Stomach smooth muscle (tissue), 2 donors: Measurements from ENCODE around the gene EGFR.

Experiments used
- H3K27ac ChIP-seq: one replicate; pipeline ENCODE4 v1.7.0; 2013; ENCODE audit warnings: mild to moderate bottlenecking, low read length, inconsistent platforms
- H3K27me3 ChIP-seq, 2 donors: one replicate each; pipeline ENCODE4 v1.7.0; 2013; ENCODE audit warnings: low read length in 2 of 2; ENCODE audit not compliant: insufficient read depth in 2 of 2, control insufficient read depth in 1 of 2
- H3K36me3 ChIP-seq, 2 donors: one replicate each; pipeline ENCODE4 v1.7.0; 2013; ENCODE audit warnings: low read length in 2 of 2; ENCODE audit not compliant: control insufficient read depth in 2 of 2, insufficient read depth in 2 of 2
- H3K4me1 ChIP-seq: one replicate; pipeline ENCODE4 v1.7.0; 2013; ENCODE audit warnings: low read length; ENCODE audit not compliant: control insufficient read depth, insufficient read depth
- H3K4me3 ChIP-seq, 2 donors: one replicate each; pipeline ENCODE4 v1.7.0; 2013; ENCODE audit warnings: low read length in 2 of 2
- H3K9ac ChIP-seq, 2 donors: one replicate each; pipeline ENCODE4 v1.7.0; 2013; ENCODE audit warnings: low read length in 2 of 2, mild to moderate bottlenecking in 1 of 2
- H3K9me3 ChIP-seq, 2 donors: one replicate each; pipeline ENCODE4 v1.7.0; 2013; ENCODE audit warnings: low read length in 2 of 2; ENCODE audit not compliant: control insufficient read depth in 2 of 2
- donor health status: healthy.
- donor health status: Pancreatic carcinoma.

EGFR gene

DNA sequence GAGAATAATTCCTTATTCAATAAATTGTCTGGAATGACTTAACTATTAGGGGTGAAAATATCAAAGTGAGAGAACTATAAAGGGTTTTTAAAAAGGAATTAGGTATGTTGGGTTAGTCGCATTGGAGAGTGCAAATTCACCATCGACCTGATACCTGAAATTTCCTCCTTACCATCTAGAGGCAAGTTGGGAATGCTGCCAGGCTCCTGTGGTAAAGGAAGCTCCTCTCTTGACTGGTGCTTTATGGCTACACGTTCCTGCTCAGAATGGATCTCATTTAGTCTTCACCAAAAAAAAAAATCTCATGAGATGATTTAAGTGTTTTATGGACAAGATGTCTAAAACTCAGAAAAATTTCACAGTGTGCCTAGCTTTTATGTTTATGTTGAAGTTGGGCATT, 129.8 kb downstream of the EGFR start:
- peaks cover 47 to 62% of the 10 kb centered on the region in 2 donors for H3K36me3 ChIP-seq
- H3K27ac ChIP-seq, result no peak overlapping the region
- peaks cover 3% of the 10 kb centered on the region for H3K4me1 ChIP-seq

DNA sequence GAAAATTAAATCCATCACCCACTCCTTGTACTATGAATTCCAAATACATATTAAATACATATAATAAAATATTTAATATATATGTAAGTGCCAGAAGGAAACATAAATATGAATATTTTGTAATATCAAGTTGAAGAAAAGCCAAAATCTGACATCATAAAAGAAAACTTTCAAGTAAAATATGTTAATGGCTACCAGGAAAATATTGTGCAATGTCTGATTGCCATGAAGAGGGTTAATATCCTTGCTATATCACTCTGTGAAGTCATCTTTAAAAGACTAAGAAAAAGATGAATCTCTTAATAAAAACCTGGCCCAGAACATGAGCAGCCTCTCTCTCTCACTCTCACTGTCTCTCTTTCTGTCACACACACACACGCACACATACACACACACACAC, 130.2 kb downstream of the EGFR start:
- Histone ChIP-seq H3K36me3 (peaks cover 50 to 62% of the 10 kb centered on the region in 2 donors), H3K9me3 (no peaks in the 10 kb centered on the region), H3K27me3 (no peaks in the 10 kb centered on the region), H3K9ac (no peak overlapping the region), H3K27ac (no peak overlapping the region), H3K4me1 (peaks cover 3% of the 10 kb centered on the region), H3K4me3 (no peak overlapping the region)

More for the DNA sequence above, 129.8 kb downstream of the EGFR start:
- Histone ChIP-seq H3K4me3 (no peak overlapping the region), H3K27me3 (no peaks in the 10 kb centered on the region), H3K9ac (no peak overlapping the region), H3K9me3 (no peaks in the 10 kb centered on the region)

DNA sequence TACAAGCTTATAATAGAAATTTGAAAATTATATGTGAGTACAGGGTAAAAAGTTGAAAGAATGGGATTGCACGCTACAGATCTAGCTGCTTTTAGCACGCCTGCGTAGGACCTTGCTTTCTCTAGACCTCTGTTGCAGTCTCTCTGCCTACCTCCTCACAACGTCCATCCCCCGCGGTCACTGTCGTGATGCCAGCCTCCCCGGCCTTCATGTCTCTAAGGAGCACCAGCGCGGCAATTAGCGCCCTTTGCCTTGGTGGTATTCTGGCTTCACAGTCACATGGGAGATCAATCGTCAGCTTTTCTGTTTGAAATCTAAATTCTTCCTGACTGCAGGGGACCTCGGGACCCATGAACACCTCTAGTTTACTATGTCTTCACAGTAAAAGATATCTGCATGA, 131.3 kb downstream of the EGFR start:
- peaks cover 3% of the 10 kb centered on the region for H3K4me1 ChIP-seq
- no peak overlapping the region for H3K4me3 ChIP-seq
- H3K9ac ChIP-seq, result no peak overlapping the region
- H3K27ac ChIP-seq, result no peak overlapping the region
- peaks cover 53 to 63% of the 10 kb centered on the region in 2 donors for H3K36me3 ChIP-seq
- H3K27me3 ChIP-seq, result no peaks in the 10 kb centered on the region
- no peaks in the 10 kb centered on the region for H3K9me3 ChIP-seq

DNA sequence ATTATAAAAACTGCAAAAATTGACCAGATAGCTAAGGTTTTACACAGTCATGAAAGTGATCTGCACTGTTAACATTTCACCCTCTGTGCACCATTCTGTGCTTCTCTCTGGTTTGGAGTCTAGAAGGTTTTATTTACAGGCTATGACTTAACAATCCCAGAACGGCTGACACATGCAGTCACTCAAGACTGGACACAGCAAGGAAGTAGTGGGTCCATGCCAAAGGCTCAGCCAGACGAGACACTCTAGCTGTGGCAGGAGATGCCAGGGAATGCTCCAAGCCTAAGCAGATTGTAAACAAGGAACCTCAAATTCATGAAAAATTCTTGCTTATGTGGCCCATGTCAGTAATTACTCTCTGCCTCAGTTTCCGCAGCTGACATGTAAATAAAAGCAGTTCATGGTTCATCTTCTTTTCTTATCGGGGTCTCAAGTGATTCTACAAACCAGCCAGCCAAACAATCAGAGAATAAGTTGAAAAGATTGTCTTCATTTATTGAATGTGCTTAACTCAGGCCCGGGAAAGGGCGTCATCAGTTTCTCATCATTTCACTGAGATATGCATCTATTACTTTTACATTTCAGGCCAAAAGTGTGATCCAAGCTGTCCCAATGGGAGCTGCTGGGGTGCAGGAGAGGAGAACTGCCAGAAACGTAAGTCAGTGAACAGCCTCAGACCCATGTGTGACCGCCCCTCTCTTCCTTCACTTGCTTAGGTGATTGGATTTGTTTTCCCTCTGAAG, 132.1 kb downstream of the EGFR start:
- H3K36me3 ChIP-seq, result peaks cover 52 to 62% of the 10 kb centered on the region in 2 donors
- H3K4me1 ChIP-seq, result peaks cover 3% of the 10 kb centered on the region
- H3K27ac ChIP-seq, result no peak overlapping the region
- no peaks in the 10 kb centered on the region for H3K27me3 ChIP-seq
- H3K9me3 ChIP-seq, result no peaks in the 10 kb centered on the region
- no peak overlapping the region for H3K9ac ChIP-seq
- H3K4me3 ChIP-seq, result no peak overlapping the region

DNA sequence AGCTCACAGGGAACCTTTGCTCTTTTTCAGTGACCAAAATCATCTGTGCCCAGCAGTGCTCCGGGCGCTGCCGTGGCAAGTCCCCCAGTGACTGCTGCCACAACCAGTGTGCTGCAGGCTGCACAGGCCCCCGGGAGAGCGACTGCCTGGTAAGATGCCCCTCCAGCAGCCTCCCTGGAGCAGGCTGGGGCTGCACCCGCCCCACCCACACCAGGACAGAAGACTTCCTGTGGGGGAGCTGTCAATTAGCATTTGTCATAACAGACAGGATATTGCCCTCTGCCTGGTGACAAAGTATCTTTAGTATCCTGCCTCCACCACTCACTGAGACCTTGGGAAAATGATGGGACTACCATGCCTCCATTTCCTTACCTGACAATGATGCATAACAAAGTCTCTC, 133.7 kb downstream of the EGFR start:
- Histone ChIP-seq H3K4me1 (no peaks in the 10 kb centered on the region), H3K27ac (no peak overlapping the region), H3K4me3 (no peak overlapping the region), H3K36me3 (peaks cover 52 to 64% of the 10 kb centered on the region in 2 donors), H3K9ac (no peak overlapping the region), H3K9me3 (no peaks in the 10 kb centered on the region), H3K27me3 (no peaks in the 10 kb centered on the region)

DNA sequence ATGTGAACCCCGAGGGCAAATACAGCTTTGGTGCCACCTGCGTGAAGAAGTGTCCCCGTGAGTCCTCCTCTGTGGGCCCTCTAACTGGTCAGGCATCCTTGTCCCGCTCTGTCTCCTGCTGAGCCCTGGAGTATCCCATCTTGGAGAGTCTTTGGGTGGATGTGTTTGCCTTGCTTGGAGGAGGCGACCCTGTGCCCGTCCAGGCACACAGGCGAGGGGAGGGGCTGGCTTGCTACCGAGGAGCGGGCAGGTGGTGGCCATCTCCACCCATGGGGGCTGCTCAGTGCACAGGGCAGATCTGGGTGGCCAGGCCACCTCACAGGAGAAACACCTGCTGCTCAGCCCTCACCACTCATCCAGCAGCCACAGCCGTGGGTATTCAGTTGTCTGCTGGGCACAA, 135.3 kb downstream of the EGFR start:
- no peaks in the 10 kb centered on the region for H3K4me1 ChIP-seq
- H3K9me3 ChIP-seq, result no peaks in the 10 kb centered on the region
- no peak overlapping the region for H3K4me3 ChIP-seq
- no peak overlapping the region for H3K9ac ChIP-seq
- H3K27me3 ChIP-seq, result no peaks in the 10 kb centered on the region
- no peak overlapping the region for H3K27ac ChIP-seq
- H3K36me3 ChIP-seq, result peaks cover 56 to 69% of the 10 kb centered on the region in 2 donors

DNA sequence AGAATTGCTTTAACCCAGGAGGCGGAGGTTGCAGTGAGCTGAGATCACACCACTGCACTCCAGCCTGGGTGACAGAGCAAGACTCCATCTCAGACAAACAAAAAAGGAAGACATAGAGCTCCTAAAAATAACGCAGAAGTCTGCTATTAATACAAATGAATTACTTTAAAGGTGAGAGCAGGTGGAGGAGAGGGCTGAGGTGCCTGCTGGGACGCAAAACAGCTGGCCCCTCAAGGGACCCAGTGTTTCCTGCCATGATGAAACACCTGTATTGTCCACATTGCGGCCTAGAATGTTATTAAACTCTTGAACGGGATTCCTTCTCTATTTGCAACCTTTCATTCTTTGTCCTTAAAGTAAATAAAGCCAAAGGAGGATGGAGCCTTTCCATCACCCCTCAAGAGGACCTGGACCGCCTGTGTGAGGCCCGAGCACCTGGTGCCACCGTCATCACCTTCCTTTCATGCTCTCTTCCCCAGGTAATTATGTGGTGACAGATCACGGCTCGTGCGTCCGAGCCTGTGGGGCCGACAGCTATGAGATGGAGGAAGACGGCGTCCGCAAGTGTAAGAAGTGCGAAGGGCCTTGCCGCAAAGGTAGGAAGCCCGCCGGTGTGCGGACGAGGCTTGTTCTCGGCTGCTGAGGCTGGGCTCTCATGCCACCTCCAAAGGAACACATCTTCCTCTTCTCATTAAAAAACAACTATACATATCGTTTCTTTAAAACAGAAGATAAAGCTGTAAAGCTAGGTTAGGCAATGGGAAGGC, 136.7 kb downstream of the EGFR start:
- no peak overlapping the region for H3K4me3 ChIP-seq
- H3K27ac ChIP-seq, result no peak overlapping the region
- peaks cover 67 to 79% of the 10 kb centered on the region in 2 donors for H3K36me3 ChIP-seq
- H3K9ac ChIP-seq, result no peak overlapping the region
- H3K9me3 ChIP-seq, result no peaks in the 10 kb centered on the region
- no peaks in the 10 kb centered on the region for H3K4me1 ChIP-seq
- H3K27me3 ChIP-seq, result no peaks in the 10 kb centered on the region

DNA sequence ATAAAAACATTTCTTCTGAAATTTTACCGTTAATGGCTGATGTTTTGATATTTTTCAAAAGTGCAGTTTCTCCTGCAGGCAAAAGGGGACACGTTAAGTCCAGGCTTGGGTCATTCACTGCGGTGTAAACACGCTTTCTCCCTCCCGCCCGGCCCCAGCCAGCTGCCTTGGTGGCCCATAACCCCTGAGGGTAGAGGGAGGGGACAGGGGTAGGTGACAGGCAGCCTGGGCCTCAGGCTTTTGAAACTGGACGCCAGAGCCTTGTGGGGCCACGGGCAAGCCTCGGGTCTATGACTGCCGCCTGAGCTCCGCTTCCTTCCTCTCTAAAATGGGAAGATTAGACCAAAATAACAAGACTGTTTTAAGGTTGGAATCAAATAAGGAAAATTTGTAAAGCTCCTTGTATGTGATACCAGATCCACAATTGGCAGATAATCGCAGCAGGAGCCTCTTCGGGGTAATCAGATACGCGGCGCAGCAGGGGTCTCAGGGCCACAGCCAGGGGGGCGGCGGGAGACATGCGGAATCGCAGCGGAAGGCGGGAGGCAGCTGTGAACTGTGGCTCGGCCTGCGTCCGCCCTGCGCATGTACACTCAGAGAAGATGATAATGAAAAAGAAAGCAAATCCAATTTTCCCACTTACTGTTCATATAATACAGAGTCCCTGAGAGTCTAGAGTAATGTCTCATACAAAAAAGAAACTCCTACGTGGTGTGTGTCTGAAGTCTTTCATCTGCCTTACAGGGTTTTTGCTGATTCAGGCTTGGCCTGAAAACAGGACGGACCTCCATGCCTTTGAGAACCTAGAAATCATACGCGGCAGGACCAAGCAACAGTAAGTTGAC, 138.3 kb downstream of the EGFR start:
- Histone ChIP-seq H3K36me3 (peaks cover 64 to 80% of the 10 kb centered on the region in 2 donors), H3K9ac (no peak overlapping the region), H3K27ac (no peak overlapping the region), H3K4me3 (no peak overlapping the region), H3K9me3 (no peaks in the 10 kb centered on the region), H3K4me1 (no peaks in the 10 kb centered on the region), H3K27me3 (no peaks in the 10 kb centered on the region)

DNA sequence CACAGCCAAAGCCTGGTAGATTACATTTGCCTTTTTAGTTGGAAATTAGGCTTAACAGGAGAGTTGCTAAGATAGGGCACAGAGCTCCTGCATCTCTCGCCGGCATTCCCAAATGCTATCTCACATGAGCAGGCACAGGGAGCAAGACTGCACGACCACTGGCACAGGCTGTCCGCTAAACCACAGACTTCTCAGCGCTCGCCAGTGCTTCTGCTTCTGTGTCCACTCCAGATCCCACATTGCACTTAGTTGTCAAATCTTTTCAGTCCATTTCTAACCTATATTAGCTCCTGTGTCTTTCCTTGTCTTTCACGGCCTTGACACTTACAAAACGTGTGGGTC, 138.9 kb downstream of the EGFR start:
- Histone ChIP-seq H3K27ac (no peak overlapping the region), H3K27me3 (no peaks in the 10 kb centered on the region), H3K9ac (no peak overlapping the region), H3K9me3 (no peaks in the 10 kb centered on the region), H3K4me1 (no peaks in the 10 kb centered on the region), H3K36me3 (peaks cover 58 to 78% of the 10 kb centered on the region in 2 donors), H3K4me3 (no peak overlapping the region)

DNA sequence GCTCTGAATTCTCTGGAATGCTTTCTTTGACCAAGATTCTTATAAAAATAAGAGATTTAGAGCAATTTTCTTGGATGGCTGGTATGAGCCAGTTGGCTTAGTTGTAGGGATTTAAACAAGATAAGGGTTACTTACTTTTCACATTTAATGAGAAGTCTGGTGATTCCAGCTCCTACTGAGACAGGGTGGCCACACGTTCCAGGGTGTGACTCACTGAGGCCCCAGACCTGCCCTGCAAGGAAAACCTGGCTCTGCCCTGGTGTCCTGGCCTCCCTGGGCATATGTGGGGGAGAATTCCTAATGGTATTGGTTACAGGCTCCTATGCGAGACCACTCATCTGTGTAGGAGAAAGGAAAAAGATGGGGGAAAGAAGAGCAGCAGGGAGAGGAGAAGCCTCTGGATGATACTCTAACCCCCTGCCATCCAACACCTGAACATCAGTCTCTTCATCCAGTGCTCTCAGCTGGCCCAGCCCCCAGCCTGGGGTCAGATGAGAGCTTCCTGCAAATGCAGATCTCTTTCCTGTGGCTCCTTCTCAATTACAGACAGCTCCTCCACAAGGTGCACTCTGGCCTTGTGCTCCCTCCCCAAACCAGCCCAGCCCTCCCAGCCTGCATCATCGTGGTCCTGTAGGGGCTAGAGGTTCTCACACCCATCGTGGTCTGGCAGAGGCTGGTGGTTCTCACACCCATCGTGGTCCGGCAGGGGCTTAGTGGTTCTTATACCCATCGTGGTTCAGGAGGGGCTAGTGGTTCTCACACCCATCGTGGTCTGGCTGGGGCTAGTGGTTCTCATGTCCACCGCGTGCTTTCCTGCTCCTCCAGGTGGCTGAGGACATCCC, 139.9 kb downstream of the EGFR start:
- no peaks in the 10 kb centered on the region for H3K9me3 ChIP-seq
- H3K9ac ChIP-seq, result no peak overlapping the region
- H3K27ac ChIP-seq, result no peak overlapping the region
- H3K36me3 ChIP-seq, result peaks cover 50 to 77% of the 10 kb centered on the region in 2 donors
- no peak overlapping the region for H3K4me3 ChIP-seq
- no peaks in the 10 kb centered on the region for H3K4me1 ChIP-seq
- no peaks in the 10 kb centered on the region for H3K27me3 ChIP-seq
